ENCODE measurements around the gene CALU. TPM values are rescaled to one million over a fixed set of nuclear protein-coding genes. Genes with fewer than 3 reads are reported as not detected.

CALU gene
- total RNA-seq, 1 experiment from 2014 or later, result 169 TPM

DNA sequence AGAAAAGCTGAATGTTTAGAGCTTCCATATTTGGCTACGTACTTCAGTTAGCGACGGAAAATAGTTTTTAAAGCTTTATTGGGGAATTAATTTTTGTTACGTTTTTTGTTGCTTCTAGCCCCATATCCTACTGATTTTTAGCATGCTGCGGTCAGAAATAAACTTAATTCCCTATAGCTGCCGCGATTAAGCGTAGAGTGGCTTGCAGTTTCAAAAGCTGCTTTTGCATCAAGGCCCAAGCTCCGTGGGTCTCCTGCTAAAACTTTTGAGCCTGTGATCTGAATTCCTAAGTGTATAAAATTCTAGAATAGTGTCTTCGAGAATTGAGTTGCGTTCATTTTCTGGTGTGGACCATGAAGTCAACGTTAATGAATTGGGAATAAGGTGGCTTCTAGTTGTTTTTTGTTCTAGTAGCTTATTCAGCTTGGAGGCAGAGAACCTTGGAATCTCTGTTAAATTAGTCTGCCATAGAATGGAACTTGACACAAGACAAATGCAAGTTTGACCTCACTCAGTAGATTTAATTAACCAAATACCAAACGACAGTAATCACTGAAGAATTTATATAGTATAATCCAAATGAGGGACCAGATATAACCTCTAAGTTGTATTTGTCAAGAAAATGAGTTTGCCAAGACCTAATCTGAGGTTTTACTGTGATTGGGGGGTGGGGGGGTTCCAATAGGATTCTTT is 977 bp downstream of the CALU start:
- Histone ChIP-seq H3K4me3 (ENCODE audit: low read length) (peak overlapping the region; percentile 96), H2AFZ (ENCODE audit: low read length) (peak overlapping the region; percentile 74; the same call in 1 of the 2 replicates), H3K4me1 (ENCODE audit: insufficient read depth, low read length) (peaks cover 49% of the 10 kb centered on the region), H3K4me2 (ENCODE audit: low read length) (peak overlapping the region; percentile 89), H3K9me3 (ENCODE audit: low read length) (no peaks in the 10 kb centered on the region), H4K20me1 (ENCODE audit: low read length) (peaks cover 41% of the 10 kb centered on the region), H3K27ac (ENCODE audit: low read length) (0 out of 2 replicates have a peak overlapping the region, but pooled peaks have one; percentile 61), H3F3A (ENCODE audit: low read length, unreplicated experiment) (no peaks in the 10 kb centered on the region), H3K36me3 (ENCODE audit: low read depth, low read length) (peaks cover 8% of the 10 kb centered on the region), H3K79me2 (ENCODE audit: low read length) (peaks cover 60% of the 10 kb centered on the region), H3K9ac (ENCODE audit: low read length) (peak overlapping the region; percentile 95), H3K27me3 (ENCODE audit: low read length) (no peaks in the 10 kb centered on the region), H3K9me2 (replicated peaks; ENCODE audit: low read length) (no peaks in the 10 kb centered on the region)
- DNase-seq, result no peak
- no TSS peak for BruUV-seq (replicated peaks)
- no peak for TF ChIP-seq CTCF (conservative IDR thresholded peaks at IDR 0.05; ENCODE audit: low read depth, low read length)
- TF ChIP-seq EZH2phosphoT487 (IDR thresholded peaks at IDR 0.05; ENCODE audit: borderline replicate concordance, low read length), result no peak
- no peak for TF ChIP-seq EZH2 (IDR thresholded peaks at IDR 0.05; ENCODE audit: low read length, unreplicated experiment)
- CTCF ChIA-PET, result no interaction called here
- POLR2A ChIA-PET (ENCODE audit: unreplicated experiment), result interaction anchor here (0.5 to 0.7 kb wide), 4 partner anchors 10 to 1155 kb away, joined by 3 to 14 read pairs (median 4); partner anchors contain the start of gene GCC1
- ATAC-seq, result no peak
- intact Hi-C loops (cut with micrococcal nuclease), result no loop called here

- intact Hi-C loops (cut with micrococcal nuclease), result no loop called here
- CTCF ChIA-PET, result no interaction called here
- H3K9ac ChIP-seq (ENCODE audit: low read length), result peak overlapping the region; percentile 95; the same call in 1 of the 2 replicates
Measured at GRCh38 chr7:128740996-128741395, 1.8 kb downstream of the CALU start.

More at GRCh38 chr7:128740996-128741395, 1.8 kb downstream of the CALU start:
- peaks cover 69% of the 10 kb centered on the region for H3K79me2 ChIP-seq (ENCODE audit: low read length)
- H3K9me2 ChIP-seq (replicated peaks; ENCODE audit: low read length), result no peaks in the 10 kb centered on the region
- no peak for ATAC-seq
- H3F3A ChIP-seq (ENCODE audit: low read length, unreplicated experiment), result no peaks in the 10 kb centered on the region
- DNase-seq, result no peak
- H3K9me3 ChIP-seq (ENCODE audit: low read length), result no peaks in the 10 kb centered on the region
- H3K4me3 ChIP-seq (ENCODE audit: low read length), result peak overlapping the region; percentile 96
- no peak overlapping the region for H2AFZ ChIP-seq (ENCODE audit: low read length)
- peaks cover 50% of the 10 kb centered on the region for H4K20me1 ChIP-seq (ENCODE audit: low read length)
- TF ChIP-seq EZH2phosphoT487 (IDR thresholded peaks at IDR 0.05; ENCODE audit: borderline replicate concordance, low read length), result no peak
- TF ChIP-seq EZH2 (IDR thresholded peaks at IDR 0.05; ENCODE audit: low read length, unreplicated experiment), result no peak
- TF ChIP-seq CTCF (conservative IDR thresholded peaks at IDR 0.05; ENCODE audit: low read depth, low read length), result no peak
- no peak overlapping the region for H3K27ac ChIP-seq (ENCODE audit: low read length)
- no peaks in the 10 kb centered on the region for H3K27me3 ChIP-seq (ENCODE audit: low read length)
- peaks cover 49% of the 10 kb centered on the region for H3K4me1 ChIP-seq (ENCODE audit: insufficient read depth, low read length)
- H3K4me2 ChIP-seq (ENCODE audit: low read length), result peak overlapping the region; percentile 89
- BruUV-seq (replicated peaks), result no TSS peak
- POLR2A ChIA-PET (ENCODE audit: unreplicated experiment), result no interaction called here
- peaks cover 8% of the 10 kb centered on the region for H3K36me3 ChIP-seq (ENCODE audit: low read depth, low read length)

Data from PC-3 (cell line).